PFSK-1 (cell line): ENCODE measurements around the gene FAM120C.

Experiments used
- FOXP2 ChIP-seq: optimal IDR thresholded peaks from 2 replicates; pipeline ENCODE3; 2011; ENCODE audit warnings: borderline replicate concordance, control low read depth, inconsistent platforms; ENCODE audit not compliant: insufficient read depth; ENCODE audit errors: extremely low read length, extremely low read depth
- POLR2AphosphoS5 ChIP-seq: IDR thresholded peaks from 2 replicates; pipeline ENCODE4 v1.6.1; 2012; ENCODE audit warnings: low read depth, mild to moderate bottlenecking, control low read depth, low read length, moderate library complexity
- REST ChIP-seq, 2 experiments: IDR thresholded peaks; 2 replicates each; pipeline versions ENCODE4 v1.6.1 to v1.8.0; 2011 to 2012; ENCODE audit warnings: low read depth in 2 of 2, low read length in 2 of 2, control low read depth in 1 of 2, inconsistent platforms in 1 of 2, mild to moderate bottlenecking in 1 of 2, moderate library complexity in 1 of 2; ENCODE audit not compliant: insufficient read depth in 1 of 2
- TAF1 ChIP-seq: IDR thresholded peaks from 2 replicates; pipeline ENCODE4 v1.6.1; 2012; ENCODE audit warnings: low read length, control low read depth, borderline replicate concordance; ENCODE audit not compliant: insufficient read depth

- TF ChIP-seq POLR2AphosphoS5, result no peak
- no peak for TF ChIP-seq REST (IDR thresholded peaks at IDR 0.05; ENCODE audit: insufficient read depth in 1 of 2, low read depth in 2 of 2, low read length in 2 of 2)
- TF ChIP-seq FOXP2, result no peak
- TF ChIP-seq TAF1, result no peak
These were observed 1.4 kb upstream of the FAM120C start for GRCh38 chrX:54184474-54184873.
